Measurements from ENCODE around the gene LGALS14.

DNA sequence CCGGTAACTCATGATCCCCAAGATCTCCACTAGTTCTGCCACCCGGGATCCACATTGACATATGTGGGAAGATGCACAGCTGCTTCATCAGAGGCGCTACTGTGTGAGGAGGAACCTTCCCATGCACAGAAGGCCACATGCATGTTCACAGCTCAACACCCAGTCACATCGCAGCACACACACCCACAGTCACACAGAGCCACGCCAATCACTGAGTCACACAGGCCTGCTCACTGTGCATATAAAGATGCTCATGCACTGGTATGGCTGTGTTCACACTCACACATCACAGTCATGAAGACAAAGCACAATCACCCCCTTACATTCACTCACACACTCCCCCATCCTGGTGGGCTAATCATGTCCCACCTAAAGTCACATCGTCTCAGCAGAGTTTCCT lies 23.8 kb downstream of the LGALS14 start:
- TF ChIP-seq, protein P1, sequence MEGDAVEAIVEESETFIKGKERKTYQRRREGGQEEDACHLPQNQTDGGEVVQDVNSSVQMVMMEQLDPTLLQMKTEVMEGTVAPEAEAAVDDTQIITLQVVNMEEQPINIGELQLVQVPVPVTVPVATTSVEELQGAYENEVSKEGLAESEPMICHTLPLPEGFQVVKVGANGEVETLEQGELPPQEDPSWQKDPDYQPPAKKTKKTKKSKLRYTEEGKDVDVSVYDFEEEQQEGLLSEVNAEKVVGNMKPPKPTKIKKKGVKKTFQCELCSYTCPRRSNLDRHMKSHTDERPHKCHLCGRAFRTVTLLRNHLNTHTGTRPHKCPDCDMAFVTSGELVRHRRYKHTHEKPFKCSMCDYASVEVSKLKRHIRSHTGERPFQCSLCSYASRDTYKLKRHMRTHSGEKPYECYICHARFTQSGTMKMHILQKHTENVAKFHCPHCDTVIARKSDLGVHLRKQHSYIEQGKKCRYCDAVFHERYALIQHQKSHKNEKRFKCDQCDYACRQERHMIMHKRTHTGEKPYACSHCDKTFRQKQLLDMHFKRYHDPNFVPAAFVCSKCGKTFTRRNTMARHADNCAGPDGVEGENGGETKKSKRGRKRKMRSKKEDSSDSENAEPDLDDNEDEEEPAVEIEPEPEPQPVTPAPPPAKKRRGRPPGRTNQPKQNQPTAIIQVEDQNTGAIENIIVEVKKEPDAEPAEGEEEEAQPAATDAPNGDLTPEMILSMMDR (IDR thresholded peaks at IDR 0.05): no peak
- TF ChIP-seq POLR2AphosphoS5 (IDR thresholded peaks at IDR 0.05) (no peak), POLR2A (IDR thresholded peaks at IDR 0.05) (no peak), EP300 (IDR thresholded peaks at IDR 0.05; ENCODE audit: low read depth) (no peak)

Data from transverse colon (tissue), 4 donors.